GM21825 (cell line): ENCODE measurements around the gene TTLL11.

Source experiments
- ATAC-seq: cut with Tn5 transposase; IDR thresholded peaks from one replicate; pipeline ENCODE4 v1.9.1; 2021; ENCODE audit warnings: mild to moderate bottlenecking, moderate library complexity; ENCODE audit not compliant: unreplicated experiment

TTLL11 gene

DNA sequence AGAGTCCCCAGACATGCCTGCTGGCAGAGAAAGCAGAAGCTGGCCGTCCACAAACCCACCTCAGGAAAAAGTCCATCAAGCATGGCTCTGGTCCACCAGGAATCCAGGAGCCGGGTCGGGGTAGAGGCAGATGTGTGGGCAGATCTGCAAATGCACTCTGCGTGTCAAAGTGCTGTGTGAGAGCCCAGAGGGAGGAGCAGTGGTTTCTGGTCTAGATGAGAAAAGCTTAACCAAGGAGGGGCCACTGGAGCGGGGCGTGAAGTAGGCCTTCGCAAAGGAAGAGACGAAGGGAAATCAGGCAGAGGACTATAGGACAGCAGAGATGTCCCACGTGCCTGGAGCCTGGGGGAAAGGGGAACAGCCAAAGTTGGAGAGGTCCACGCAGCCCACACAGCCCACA is 40.0 kb downstream of the TTLL11 start:
- ATAC-seq: no peak

DNA sequence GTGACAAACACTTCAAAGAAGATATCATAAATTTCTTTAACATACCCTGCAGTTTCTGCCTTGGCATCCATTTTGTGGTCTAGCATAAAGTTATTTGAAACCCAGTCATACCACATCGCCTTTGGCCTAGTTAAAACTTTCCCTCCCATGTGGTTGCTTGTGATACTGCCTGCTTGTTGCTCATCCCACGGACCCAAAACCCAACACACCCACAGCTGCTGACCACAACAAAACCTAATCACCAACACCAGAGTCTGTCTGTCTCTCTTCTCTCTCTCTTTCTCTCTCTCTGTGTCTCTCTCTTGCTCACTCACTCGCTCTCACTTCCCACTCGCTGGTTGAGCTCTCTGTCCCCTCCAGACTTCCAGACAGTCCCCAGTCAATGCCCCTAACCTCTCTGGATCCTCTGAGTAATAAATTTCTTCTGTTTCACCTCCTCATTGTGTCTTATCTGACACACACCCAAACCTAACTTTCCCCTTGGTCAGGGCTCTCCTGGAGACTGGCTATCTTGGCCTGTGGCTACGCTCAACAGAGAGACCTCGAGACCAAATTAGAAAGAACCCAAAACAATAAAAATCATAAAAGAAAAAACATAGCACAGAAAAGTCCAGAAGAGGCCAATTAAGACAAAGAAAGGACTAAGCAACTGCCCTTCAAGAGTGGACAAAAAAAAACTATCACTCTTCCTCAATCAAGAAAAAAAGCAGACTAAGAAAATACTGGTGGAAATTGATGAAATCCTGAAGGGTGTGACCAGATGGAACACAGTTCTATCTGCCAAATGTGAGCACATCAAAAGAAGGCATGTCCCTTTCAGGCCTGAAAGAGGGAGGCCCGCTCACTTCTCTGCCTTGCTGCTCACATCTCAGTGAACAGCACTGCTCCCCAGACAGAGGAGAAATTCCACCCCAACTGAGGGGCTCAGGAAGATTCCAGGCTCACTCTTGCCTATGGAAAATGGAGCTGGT is 41.5 kb downstream of the TTLL11 start:
- ATAC-seq: no peak

DNA sequence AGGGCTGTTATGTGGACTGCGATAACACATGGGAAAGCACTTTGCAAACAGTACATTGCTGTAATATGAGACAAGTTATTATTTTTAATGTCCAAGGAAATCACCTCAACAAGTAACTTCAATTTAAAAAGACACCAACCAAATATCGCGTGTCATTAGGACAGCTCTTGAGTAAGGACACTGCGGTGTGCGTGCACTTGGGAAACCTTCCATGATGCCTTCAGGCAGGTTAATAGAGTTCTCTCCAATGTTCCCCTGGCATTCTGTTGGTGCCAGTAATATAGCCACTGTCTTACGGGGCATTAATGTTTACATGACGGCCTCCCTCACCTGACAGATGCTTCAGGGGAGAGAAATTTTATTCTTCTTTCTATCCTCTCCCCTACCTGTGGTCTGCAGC is 42.9 kb downstream of the TTLL11 start:
- no peak for ATAC-seq

DNA sequence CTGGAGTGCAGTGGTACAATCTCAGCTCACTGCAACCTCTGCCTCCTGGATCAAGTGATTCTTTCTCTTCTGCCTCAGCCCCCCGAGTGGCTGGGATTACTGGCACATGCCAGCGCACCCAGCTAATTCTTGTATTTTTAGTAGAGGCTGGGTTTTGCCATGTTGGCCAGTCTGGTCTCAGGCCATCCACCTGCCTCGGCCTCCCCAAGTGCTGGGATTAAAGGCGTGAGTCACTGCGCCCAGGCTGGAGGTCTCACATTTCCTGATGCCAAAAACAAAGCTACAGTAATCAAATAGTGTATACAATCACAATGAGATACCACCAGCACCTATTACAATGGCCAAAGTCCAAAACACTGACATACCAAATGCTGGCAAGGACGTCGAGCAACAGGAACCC is 51.1 kb downstream of the TTLL11 start:
- ATAC-seq: no peak

DNA sequence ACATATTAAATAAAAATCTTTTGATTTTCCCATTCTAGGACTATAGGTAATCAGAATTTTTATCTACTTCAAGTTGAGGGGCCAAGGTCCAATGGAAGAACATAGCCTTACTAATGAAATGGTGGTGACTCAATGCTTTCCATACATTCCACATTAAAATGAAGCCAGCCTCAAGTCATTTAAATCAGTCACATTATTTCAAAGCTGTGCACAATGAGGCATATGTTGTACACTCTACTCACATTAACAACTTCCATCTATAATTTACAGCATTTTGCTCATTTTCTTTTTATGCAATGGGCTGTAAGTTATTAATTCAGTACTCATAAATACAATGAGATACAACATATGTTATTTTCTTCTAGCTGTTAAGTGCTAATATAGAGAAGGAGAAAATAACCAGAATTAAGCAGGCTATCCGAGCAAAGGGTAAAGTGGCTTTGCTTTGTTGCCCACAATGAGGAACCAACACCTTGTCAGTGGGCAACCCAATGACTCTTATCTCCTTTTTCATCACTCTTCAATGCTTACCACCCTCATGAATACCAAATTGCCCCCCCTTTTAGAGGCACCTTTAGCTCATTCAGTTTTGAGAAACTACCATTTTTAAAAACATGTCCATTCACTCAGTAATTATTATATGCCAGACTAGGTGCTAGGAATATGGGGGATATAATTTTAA is 52.4 kb downstream of the TTLL11 start:
- no peak for ATAC-seq

DNA sequence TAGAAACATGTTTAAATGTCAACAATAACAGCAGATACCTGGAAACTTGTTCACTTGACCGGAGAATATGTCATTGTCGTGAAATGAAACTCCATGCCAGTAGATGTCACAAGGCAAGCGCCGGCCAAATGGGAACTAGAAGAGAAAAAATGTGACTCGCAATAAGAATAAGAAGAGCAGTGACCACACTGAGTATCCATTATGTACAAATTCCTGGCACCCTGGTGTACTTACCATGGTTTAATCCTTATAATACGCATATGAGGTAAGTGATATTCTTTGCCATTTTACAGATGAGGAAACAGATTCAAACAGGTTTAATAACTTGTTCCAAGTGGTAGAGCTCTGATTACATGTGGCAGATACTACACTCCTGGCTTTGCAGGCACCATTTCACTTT is 53.9 kb downstream of the TTLL11 start:
- no peak for ATAC-seq

DNA sequence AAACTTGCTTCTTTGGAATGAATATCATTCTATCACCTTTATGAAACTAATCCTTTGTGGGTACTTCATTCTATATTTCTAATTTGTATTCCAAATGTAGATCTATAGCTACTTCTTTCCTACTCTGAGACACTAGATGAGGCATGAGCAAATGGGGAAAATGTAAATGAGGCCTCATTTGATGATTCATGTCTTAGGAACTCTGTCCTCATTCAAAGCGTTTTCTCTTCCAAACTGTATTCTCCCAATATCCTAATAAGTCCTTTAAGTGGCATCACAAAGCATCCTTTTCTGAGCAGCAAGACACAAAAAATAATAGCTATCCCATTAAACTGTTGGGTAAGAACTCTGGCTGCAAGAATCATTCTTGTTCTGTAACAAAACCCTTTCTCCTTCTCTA is 56.1 kb downstream of the TTLL11 start:
- no peak for ATAC-seq

DNA sequence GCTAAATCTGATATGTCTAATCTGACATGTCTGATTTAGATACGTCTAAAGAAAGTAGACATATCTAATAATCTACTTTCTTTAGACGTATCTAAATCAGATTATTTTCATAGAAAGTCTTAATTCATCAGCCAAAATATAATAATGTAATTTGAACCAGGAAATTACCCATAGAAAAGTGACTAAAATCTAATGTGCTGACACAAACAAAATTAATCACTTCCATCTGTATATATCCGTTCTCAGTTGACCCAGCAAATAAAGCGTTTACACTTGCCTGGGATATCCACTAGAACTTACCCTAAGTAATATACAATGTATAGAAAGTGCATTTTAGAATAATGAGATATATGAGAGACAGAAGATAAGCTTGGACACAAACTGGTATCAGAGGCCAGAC is 56.7 kb downstream of the TTLL11 start:
- no peak for ATAC-seq

DNA sequence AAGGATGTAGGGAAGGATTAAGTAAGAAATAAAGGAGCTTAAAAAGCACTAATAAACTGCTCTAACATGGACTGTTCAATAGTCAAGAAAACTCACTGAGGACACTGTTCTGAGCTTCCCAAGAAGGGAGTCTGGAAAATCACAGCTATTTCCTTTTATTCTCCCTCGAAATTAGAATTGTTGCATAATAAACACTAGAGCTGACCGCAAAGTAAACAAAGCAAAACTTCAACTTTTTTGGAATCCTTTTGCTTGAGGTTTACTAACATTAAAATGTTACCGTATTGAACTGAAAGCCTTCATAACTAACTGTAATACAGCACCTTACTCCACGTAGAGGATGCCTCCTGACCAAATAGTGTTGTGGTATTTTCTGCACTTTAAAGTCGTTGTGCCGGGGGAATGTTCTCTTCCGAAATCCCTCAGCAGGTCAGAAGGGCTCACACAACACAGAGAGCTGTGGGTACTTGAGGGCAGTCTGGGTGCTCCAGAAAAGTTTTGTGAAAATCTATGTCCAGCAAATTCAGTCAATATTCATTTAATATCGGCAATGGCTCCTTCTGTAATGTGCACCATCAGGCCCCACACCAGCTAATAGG is 59.2 kb downstream of the TTLL11 start:
- ATAC-seq: no peak

DNA sequence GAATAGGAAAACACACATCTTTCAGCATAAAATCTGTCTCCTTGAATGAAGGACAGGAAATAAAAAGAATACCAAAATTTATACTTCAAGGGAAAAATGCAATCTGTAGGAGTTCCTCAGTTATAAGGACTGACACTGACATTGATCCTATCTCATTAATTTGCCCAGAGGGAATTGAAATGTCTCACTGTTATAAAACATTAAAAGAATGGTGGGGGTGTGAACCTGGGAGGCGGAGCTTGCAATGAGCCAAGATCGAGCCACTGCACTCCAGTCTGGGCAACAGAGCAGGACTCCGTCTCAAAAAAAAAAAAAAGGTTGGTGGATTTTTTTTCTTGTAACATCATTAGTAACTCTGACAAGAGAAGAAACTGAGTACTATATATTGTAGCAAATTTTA is 60.8 kb downstream of the TTLL11 start:
- no peak for ATAC-seq

DNA sequence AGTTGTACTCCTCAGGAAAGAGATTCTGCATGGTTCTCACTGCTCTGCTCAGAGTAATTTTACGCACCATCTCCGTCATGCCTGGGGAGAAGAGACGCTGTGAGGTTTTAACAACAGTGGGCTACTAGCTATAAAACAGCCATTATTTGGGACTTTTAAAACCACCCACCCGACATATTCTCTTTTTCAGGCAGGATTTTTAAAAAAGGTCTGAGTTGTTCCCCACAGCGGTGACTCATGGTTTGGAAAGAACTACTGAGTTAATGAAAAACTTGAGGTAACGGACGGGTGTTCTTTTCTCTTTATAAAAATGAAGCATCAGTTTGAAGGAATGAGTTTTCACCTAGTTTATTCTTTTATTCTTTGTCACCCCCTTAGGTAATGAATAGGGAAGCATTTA is 61.3 kb downstream of the TTLL11 start:
- no peak for ATAC-seq

DNA sequence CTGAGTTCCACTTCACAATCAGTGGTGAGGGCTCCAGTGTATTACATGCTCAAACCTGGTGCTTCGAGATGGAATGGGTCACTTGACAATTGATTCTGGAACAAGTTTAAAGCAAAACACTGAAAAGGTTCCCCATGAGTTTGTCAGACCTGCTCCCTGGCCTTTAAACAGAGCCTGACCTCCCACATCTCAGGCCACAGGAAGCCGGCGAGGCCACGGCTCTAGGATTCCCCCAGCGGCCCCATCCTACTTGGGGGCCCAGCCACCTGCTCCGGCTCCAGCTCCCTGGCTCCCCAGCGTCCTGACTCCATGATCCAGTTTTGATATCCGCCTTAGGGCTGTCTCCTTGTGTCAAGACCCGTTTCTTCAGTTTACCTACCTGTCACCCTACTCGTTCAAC is 62.0 kb downstream of the TTLL11 start:
- no peak for ATAC-seq

DNA sequence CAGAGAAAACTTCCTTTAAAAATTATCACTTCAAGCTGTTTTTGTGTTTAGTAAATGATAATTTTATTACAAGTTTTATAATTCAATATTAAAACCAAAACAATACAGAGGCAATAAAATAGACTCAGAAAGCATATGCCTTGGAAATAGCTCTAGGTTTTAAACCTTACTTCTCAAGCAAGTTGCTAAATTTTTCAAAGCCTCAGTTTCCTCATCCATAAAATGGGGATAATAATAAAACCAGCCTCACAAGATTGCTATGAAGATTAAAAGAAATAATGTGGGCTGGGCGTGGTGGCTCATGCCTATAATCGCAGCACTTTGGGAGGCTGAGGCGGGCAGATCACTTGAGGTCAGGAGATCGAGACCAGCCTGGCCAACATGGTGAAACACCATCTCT is 62.8 kb downstream of the TTLL11 start:
- ATAC-seq: no peak

DNA sequence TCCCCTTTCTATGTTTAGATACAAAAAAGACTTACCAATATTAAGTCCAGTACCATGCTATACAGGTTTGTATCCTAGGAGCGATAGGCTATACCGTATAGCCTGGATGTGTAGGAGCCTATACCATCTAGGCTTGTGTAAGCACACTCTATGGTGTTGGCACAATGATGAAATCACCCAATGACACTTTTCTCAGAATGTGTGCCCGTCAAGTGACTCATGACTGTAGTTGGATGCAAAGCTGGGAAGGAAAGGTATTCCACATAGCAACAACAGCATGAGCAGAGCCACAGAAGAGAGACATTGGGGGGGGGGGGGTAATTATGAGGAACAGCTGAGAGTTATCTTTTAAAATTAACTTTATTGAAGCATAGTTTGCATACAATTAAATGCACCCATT is 63.2 kb downstream of the TTLL11 start:
- no peak for ATAC-seq

DNA sequence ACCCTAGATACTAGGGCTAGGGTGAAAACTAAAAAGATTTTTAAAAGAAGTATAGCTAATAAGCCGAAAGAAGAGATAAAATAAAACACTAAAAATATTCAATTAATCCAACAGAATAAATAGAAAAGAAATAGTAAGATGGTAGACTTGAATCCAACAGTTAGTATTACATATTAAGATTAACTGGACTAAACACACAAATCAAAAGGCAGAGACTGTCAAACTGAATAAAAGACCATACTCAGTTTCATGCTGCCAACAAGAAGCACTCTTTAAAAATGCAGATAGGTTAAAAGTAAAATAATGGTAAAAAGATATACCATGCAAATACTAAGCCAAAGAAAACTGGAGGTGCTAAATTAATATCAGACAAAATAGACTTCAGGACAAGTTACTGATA is 65.0 kb downstream of the TTLL11 start:
- ATAC-seq: no peak

DNA sequence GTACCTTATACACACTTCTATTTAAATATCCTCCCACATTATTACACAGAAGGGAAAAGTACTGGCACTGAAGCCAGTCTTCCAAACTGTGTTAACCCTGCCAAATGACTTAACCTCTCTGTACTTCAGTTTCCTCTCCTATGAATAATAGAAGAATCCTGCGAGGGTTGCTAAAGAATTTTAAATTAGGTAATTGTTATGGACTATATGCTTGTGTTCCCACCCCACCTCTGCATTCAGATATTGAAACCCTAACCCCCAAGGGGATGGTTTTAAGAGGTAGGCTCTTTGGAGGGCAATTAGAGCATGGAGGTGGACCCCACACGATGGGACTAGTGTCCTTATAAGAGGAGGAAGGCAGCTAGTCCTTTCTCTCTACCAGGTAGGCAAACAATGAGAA is 72.7 kb downstream of the TTLL11 start:
- no peak for ATAC-seq

DNA sequence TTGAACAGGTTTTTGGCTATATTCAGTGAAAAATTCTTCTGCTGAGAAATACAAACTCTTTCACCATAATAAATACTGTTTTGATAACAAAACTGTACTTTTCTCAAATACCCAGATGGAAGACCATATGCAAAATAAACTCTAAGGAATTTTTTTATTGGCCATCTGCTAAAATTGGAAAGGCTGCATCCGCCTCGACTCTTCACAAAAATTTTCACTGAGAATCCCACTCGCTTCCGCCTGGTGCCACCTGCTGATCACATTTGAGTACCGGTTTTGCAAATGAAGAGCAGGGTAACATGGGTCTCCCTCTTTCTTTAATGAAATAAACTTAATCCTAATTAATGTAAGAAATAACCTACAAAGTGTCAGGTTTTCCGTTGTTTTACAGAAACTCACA is 76.4 kb downstream of the TTLL11 start:
- no peak for ATAC-seq

DNA sequence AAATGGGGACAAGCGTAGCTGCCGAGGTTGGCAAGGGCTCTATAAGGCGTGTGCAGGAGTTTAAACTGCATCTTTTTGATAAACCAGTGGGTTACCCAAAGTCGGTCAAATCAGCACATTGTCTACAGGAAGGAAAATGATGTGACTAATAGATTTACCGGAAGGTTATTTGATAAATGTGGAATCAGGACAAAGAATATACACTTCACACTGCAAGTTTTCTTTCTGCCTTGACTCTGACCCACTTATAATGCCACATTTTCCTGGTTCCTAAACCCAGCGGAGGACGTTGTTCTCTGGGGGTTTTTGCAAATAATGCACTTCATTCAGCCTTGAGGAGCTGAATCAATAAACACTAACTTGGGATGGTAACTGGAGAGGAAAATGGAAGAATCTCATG is 76.8 kb downstream of the TTLL11 start:
- ATAC-seq: no peak

DNA sequence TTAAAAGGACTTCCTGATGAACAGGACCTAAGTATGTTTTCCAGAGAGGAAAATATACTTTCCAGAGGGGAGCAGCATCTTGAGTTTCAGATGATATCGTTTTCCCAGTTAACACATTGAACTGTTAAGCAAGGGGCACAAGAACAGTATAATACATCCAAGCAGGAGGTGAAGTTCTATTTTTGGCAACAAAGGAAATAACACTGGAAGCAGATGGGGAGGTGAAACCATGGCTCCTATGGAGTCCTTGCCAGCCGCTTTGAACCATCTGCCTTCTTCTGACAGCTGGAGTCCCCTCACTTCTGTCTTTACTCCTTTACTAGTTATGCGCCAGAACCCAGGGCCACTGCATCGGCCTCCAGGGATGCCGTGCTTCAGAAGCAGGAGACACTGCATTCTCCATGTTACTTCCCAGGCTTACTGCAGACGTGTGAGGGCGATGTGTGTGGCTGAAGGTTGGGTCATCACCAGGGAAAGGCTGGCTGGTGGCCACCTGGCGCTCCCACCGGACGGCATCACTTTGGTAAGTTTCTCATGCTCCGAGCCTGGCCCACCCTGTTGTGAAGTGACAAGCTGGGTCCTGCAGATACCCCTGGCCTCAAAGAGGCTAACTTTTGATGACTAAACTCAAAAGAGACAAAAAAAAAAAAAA is 77.8 kb downstream of the TTLL11 start:
- no peak for ATAC-seq

DNA sequence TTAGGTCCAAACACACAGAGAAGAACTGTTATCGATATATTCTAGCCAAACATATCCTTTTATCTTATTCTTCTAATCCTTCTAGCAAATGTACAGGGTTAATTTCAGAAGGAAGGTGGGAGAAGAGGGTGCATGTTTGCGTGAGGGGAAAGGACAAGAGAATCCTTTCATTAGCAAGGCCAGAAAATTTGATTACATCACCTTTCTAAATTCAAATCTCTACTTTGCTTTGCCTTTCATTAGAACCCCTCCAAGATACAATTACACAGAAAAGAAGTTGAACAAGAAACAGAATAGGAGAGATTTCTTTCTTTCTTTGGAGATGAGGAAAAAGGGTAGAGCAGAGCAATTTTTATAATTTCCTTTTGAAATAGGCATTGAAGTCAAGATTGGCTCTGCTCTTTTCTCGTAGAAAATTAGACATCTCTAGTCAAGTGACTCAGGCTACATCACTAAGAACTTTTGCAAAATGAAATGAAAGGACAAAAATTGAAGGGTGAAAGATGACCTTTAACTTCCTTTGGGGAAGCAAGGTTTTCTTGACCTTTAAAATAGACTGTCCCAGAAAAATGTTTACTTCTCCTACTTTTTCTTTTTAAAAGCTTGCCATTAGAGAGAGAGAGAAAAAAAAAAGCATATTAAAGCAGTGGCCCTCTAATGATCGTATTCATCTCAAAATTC is 81.2 kb downstream of the TTLL11 start:
- no peak for ATAC-seq

DNA sequence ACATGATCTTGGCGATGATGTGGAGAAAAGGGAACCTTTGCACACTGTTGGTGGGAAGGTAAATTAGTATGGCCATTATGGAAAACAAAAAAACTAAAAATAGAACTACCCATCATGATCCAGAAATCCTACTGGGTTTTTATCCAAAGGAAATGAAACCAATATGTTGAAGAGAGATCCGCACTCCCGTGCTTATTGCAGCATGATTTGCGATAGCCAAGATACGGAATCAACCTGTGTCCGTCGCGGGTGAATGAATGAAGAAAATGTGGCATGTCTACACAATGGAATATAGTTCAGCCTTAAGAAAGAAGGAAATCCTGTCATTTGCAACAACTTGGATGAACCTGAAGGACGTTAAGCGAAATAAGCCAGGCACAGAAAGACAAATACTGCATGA is 84.5 kb downstream of the TTLL11 start:
- no peak for ATAC-seq
